ENCODE measurements around the gene RAB44. TPM values are rescaled to one million over a fixed set of nuclear protein-coding genes. Genes with fewer than 3 reads are reported as not detected.

RAB44 gene
- total and polyA plus RNA-seq, 2 of the 13 experiments (the other 11 are each of a cell fraction or from before 2014, with no cell fraction given): not detected

DNA sequence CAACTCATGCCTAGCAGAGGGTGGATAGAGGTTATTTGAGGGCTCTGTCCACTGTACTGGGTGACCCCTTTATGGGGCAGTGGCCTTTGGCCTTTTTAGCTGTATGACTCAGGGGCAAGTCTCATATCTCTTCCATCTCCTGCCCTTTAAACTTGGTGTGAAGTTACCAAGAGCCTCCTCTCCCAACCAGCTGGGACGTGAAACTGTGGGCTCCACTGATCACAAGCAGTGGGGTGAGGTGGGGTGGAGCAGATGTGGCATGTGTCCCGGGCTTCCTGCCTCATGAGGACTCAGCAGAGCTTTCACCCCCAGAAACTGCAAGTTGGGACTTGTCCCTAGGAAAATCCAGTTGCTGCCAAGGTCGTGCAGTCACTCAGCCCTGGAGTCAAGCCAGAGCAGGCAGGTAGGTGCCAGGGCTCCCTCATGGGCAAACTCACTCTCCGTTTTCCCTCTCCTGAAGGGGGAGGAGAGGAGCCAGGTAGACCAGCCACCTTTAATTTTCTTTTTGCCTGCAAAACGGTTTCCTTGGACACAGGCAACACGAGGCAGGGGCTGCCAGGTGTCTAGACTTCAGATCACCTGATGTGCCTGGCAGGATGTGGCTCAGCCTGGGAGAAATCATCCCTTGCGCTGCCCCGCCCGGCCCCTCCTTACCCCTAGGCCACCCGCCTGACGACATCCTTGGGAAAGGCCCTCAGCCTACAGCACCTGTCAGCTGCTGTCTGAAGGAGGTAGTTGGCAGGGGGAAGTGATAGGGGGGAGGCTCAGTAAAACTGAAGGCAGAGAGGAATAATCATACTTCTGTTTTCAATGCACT lies 15.1 kb upstream of the RAB44 start:
- peaks cover 29 to 49% of the 10 kb centered on the region in 2 experiments for H3K36me3 ChIP-seq (replicated peaks in 1 of 2; ENCODE audit: control insufficient read depth in 1 of 2, insufficient read depth in 2 of 2, low read length in 2 of 2)
- DNase-seq (ENCODE audit: low spot score): peak; percentile 59
- peak overlapping the region; percentile 10; the same call in 1 of the 2 replicates for H3K9ac ChIP-seq (ENCODE audit: insufficient read depth, low read depth, low read length)
- CTCF ChIA-PET (ENCODE audit: low intra/inter-chr PET ratio, low total read pairs): interaction anchor here (1.2 kb wide), 1 partner anchor 58 kb away, joined by 4 read pairs; no protein-coding TSS in a partner anchor
- H3K9me3 ChIP-seq (ENCODE audit: low read length): no peaks in the 10 kb centered on the region
- in situ Hi-C loops (cut with HindIII; ENCODE audit: extremely low pct_ligation_motif_present, low pct_unique_long_range_greater_than_20kb): loop anchor here (5.0 kb wide), 1 partner anchor 60 kb away; no protein-coding TSS in a partner anchor
- H3K4me2 ChIP-seq (ENCODE audit: low read depth, low read length): peak overlapping the region; percentile 59
- H4K20me1 ChIP-seq (ENCODE audit: insufficient read depth, low read length): peaks cover 88% of the 10 kb centered on the region
- peak overlapping the region in 1 of 3 experiments; percentile 45; a peak in 4 of 6 replicates for H3K4me3 ChIP-seq (replicated peaks in 1 of 3; ENCODE audit: insufficient read depth in 1 of 3, low read depth in 2 of 3, low read length in 3 of 3)
- intact Hi-C loops (cut with micrococcal nuclease; ENCODE audit: unreplicated experiment): loop anchor here (5.0 kb wide), 1 partner anchor 40 kb away; no protein-coding TSS in a partner anchor
- H3K27me3 ChIP-seq (ENCODE audit: control insufficient read depth in 1 of 2, insufficient read depth in 2 of 2, low read length in 2 of 2): peaks cover 0 to 6% of the 10 kb centered on the region in 2 experiments; a peak in 2 of 5 replicates
- no peak for FAIRE-seq
- 73% methylated on average over 10 of the region's 11 CpGs for WGBS (ENCODE audit: low lambda C conversion rate)
- no peak overlapping the region for H2AFZ ChIP-seq (ENCODE audit: low read length)
- no peak for ATAC-seq
- POLR2A ChIA-PET: interaction anchor here (0.5 to 4.1 kb wide), 5 partner anchors 16 to 76 kb away, joined by 3 to 29 read pairs (median 7); no protein-coding TSS in a partner anchor
- peaks cover 45% of the 10 kb centered on the region for H3K79me2 ChIP-seq (ENCODE audit: insufficient read depth, low read length)
- H3K27ac ChIP-seq (ENCODE audit: extremely low read length, insufficient read depth, low read length): no peak overlapping the region
- H3K4me1 ChIP-seq (ENCODE audit: insufficient read depth, low read length): peaks cover 44% of the 10 kb centered on the region
- BruUV-seq (replicated peaks): no TSS peak
- TF ChIP-seq ARNTL (CRISPR knock-in tag; IDR thresholded peaks at IDR 0.05) (peak; percentile 29; the same call in 1 of the 2 replicates), HNF4G (IDR thresholded peaks at IDR 0.05; ENCODE audit: borderline replicate concordance, low read depth, low read length) (peak; percentile 83), HNF4G (CRISPR knock-in tag; IDR thresholded peaks at IDR 0.05; ENCODE audit: borderline replicate concordance, low read depth) (no peak), ZNF614 (CRISPR knock-in tag; IDR thresholded peaks at IDR 0.05; ENCODE audit: borderline replicate concordance) (0 out of 2 replicates have a peak, but pooled peaks have one; percentile 19), SALL2 (CRISPR knock-in tag; IDR thresholded peaks at IDR 0.05) (peak; percentile 12; the same call in 1 of the 2 replicates), CREM (IDR thresholded peaks at IDR 0.05) (peak; percentile 48; the same call in 1 of the 2 replicates), CREM (CRISPR knock-in tag; IDR thresholded peaks at IDR 0.05) (no peak), SOX5 (CRISPR knock-in tag; IDR thresholded peaks at IDR 0.05; ENCODE audit: borderline replicate concordance) (peak; percentile 51; the same call in 1 of the 2 replicates), POLR2A (IDR thresholded peaks at IDR 0.05; ENCODE audit: insufficient read depth in 1 of 2, low read depth in 2 of 2, low read length in 2 of 2) (0 out of 4 replicates have a peak, but pooled peaks of 1 of the 2 experiments have one; percentile 21), HNRNPL (IDR thresholded peaks at IDR 0.05; ENCODE audit: low read depth, low read length) (0 out of 2 replicates have a peak, but pooled peaks have one; percentile 79), NR2F2 (IDR thresholded peaks at IDR 0.05; ENCODE audit: borderline replicate concordance, low read depth) (peak; percentile 89), HMG20A (CRISPR knock-in tag; IDR thresholded peaks at IDR 0.05; ENCODE audit: borderline replicate concordance) (peak; percentile 54; the same call in 1 of the 2 replicates)
- TF ChIP-seq, protein P1, sequence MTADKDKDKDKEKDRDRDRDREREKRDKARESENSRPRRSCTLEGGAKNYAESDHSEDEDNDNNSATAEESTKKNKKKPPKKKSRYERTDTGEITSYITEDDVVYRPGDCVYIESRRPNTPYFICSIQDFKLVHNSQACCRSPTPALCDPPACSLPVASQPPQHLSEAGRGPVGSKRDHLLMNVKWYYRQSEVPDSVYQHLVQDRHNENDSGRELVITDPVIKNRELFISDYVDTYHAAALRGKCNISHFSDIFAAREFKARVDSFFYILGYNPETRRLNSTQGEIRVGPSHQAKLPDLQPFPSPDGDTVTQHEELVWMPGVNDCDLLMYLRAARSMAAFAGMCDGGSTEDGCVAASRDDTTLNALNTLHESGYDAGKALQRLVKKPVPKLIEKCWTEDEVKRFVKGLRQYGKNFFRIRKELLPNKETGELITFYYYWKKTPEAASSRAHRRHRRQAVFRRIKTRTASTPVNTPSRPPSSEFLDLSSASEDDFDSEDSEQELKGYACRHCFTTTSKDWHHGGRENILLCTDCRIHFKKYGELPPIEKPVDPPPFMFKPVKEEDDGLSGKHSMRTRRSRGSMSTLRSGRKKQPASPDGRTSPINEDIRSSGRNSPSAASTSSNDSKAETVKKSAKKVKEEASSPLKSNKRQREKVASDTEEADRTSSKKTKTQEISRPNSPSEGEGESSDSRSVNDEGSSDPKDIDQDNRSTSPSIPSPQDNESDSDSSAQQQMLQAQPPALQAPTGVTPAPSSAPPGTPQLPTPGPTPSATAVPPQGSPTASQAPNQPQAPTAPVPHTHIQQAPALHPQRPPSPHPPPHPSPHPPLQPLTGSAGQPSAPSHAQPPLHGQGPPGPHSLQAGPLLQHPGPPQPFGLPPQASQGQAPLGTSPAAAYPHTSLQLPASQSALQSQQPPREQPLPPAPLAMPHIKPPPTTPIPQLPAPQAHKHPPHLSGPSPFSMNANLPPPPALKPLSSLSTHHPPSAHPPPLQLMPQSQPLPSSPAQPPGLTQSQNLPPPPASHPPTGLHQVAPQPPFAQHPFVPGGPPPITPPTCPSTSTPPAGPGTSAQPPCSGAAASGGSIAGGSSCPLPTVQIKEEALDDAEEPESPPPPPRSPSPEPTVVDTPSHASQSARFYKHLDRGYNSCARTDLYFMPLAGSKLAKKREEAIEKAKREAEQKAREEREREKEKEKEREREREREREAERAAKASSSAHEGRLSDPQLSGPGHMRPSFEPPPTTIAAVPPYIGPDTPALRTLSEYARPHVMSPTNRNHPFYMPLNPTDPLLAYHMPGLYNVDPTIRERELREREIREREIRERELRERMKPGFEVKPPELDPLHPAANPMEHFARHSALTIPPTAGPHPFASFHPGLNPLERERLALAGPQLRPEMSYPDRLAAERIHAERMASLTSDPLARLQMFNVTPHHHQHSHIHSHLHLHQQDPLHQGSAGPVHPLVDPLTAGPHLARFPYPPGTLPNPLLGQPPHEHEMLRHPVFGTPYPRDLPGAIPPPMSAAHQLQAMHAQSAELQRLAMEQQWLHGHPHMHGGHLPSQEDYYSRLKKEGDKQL (CRISPR knock-in tag; IDR thresholded peaks at IDR 0.05; ENCODE audit: low read depth): 0 out of 2 replicates have a peak, but pooled peaks have one; percentile 11
- TF ChIP-seq, protein P2, sequence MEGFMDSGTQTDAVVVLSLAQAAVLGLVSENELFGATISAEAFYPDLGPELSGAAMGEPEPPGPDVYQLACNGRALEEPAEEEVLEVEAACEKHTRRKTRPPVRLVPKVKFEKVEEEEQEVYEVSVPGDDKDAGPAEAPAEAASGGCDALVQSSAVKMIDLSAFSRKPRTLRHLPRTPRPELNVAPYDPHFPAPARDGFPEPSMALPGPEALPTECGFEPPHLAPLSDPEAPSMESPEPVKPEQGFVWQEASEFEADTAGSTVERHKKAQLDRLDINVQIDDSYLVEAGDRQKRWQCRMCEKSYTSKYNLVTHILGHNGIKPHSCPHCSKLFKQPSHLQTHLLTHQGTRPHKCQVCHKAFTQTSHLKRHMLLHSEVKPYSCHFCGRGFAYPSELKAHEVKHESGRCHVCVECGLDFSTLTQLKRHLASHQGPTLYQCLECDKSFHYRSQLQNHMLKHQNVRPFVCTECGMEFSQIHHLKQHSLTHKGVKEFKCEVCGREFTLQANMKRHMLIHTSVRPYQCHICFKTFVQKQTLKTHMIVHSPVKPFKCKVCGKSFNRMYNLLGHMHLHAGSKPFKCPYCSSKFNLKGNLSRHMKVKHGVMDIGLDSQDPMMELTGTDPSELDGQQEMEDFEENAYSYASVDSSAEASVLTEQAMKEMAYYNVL (CRISPR knock-in tag; IDR thresholded peaks at IDR 0.05; ENCODE audit: borderline replicate concordance): 0 out of 2 replicates have a peak, but pooled peaks have one; percentile 19
- TF ChIP-seq, protein P3, sequence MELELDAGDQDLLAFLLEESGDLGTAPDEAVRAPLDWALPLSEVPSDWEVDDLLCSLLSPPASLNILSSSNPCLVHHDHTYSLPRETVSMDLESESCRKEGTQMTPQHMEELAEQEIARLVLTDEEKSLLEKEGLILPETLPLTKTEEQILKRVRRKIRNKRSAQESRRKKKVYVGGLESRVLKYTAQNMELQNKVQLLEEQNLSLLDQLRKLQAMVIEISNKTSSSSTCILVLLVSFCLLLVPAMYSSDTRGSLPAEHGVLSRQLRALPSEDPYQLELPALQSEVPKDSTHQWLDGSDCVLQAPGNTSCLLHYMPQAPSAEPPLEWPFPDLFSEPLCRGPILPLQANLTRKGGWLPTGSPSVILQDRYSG (CRISPR knock-in tag; IDR thresholded peaks at IDR 0.05): no peak
